HEK293 (cell line): Measurements from ENCODE around the gene ERAL1.

Source experiments
- GLIS1 ChIP-seq: fragments of 450-650 bp; formaldehyde crosslinking; IDR thresholded peaks from 2 replicates; pipeline ENCODE4 v1.5.1; 2016; ENCODE audit warnings: missing biosample characterization, missing genetic modification characterization
- HOXC10 ChIP-seq: sonication (generic); formaldehyde crosslinking; IDR thresholded peaks from 2 replicates; pipeline ENCODE4 v1.8.1; 2023; ENCODE audit warnings: mild to moderate bottlenecking, missing genetic modification reagents
- KLF1 ChIP-seq: fragments of 450-650 bp; formaldehyde crosslinking; IDR thresholded peaks from 2 replicates; pipeline ENCODE4 v1.5.1; 2016; ENCODE audit warnings: missing biosample characterization, missing genetic modification characterization
- SCRT2 ChIP-seq: fragments of 450-650 bp; formaldehyde crosslinking; IDR thresholded peaks from 2 replicates; pipeline ENCODE4 v1.5.1; 2016; ENCODE audit warnings: missing biosample characterization, missing genetic modification characterization
- TRIM28 ChIP-seq: IDR thresholded peaks from 2 replicates; pipeline ENCODE4 v1.6.1; 2011; ENCODE audit warnings: low read length, control low read depth, borderline replicate concordance
- ZBTB21 ChIP-seq: fragments of 450-650 bp; formaldehyde crosslinking; IDR thresholded peaks from 2 replicates; pipeline ENCODE4 v1.5.1; 2017; ENCODE audit warnings: missing biosample characterization, missing genetic modification characterization
- ZNF132 ChIP-seq: fragments of 450-650 bp; formaldehyde crosslinking; IDR thresholded peaks from 2 replicates; pipeline ENCODE4 v1.5.1; 2017; ENCODE audit warnings: missing biosample characterization, missing genetic modification characterization, borderline replicate concordance
- ZNF23 ChIP-seq: fragments of 450-650 bp; formaldehyde crosslinking; IDR thresholded peaks from 2 replicates; pipeline ENCODE4 v1.5.1; 2016; ENCODE audit warnings: missing biosample characterization, missing genetic modification characterization, borderline replicate concordance
- ZNF274 ChIP-seq, 2 experiments: fragments of 200-500 bp in 1 of 2; fragments of 450-650 bp in 1 of 2; sonication (Bioruptor generic) in 1 of 2; formaldehyde crosslinking in 1 of 2; IDR thresholded peaks; 2 replicates each; pipeline versions ENCODE4 v1.5.1 to v1.6.1; 2014 to 2016; ENCODE audit warnings: borderline replicate concordance in 1 of 2, inconsistent platforms in 1 of 2, low read length in 1 of 2, missing biosample characterization in 1 of 2, missing genetic modification characterization in 1 of 2
- ZNF341 ChIP-seq: fragments of 450-650 bp; formaldehyde crosslinking; IDR thresholded peaks from 2 replicates; pipeline ENCODE4; 2016; ENCODE audit warnings: low read depth, missing biosample characterization, missing genetic modification characterization
- ZNF394 ChIP-seq: fragments of 450-650 bp; formaldehyde crosslinking; IDR thresholded peaks from 2 replicates; pipeline ENCODE4 v1.5.1; 2016; ENCODE audit warnings: missing biosample characterization, missing genetic modification characterization, mild to moderate bottlenecking, moderate library complexity, borderline replicate concordance
- ZNF404 ChIP-seq: fragments of 450-650 bp; formaldehyde crosslinking; IDR thresholded peaks from 2 replicates; pipeline ENCODE4 v1.5.1; 2017; ENCODE audit warnings: missing biosample characterization, missing genetic modification characterization
- ZNF521 ChIP-seq: fragments of 450-650 bp; formaldehyde crosslinking; IDR thresholded peaks from 2 replicates; pipeline ENCODE4 v1.5.1; 2017; ENCODE audit warnings: missing biosample characterization, mild to moderate bottlenecking, missing genetic modification characterization
- ZNF571 ChIP-seq: fragments of 450-650 bp; formaldehyde crosslinking; IDR thresholded peaks from 2 replicates; pipeline ENCODE4 v1.5.0; 2017; ENCODE audit warnings: missing biosample characterization, missing genetic modification characterization
- ZNF660 ChIP-seq: fragments of 450-650 bp; IDR thresholded peaks from 2 replicates; pipeline ENCODE4 v1.5.1; 2018; ENCODE audit warnings: missing biosample characterization, mild to moderate bottlenecking, missing genetic modification characterization
- ZNF707 ChIP-seq: fragments of 450-650 bp; formaldehyde crosslinking; IDR thresholded peaks from 2 replicates; pipeline ENCODE4 v1.5.1; 2016; ENCODE audit warnings: missing biosample characterization, missing genetic modification characterization
- ZNF76 ChIP-seq: fragments of 450-650 bp; formaldehyde crosslinking; IDR thresholded peaks from 2 replicates; pipeline ENCODE4; 2016; ENCODE audit warnings: low read depth, missing biosample characterization, missing genetic modification characterization, borderline replicate concordance
- ZSCAN23 ChIP-seq: fragments of 450-650 bp; formaldehyde crosslinking; IDR thresholded peaks from 2 replicates; pipeline ENCODE4 v1.5.1; 2016; ENCODE audit warnings: missing biosample characterization, missing genetic modification characterization
- TF ChIP-seq, protein P1 (sequence below): fragments of 450-650 bp; formaldehyde crosslinking; IDR thresholded peaks from 2 replicates; pipeline ENCODE4 v1.5.0; 2017; ENCODE audit warnings: missing biosample characterization, missing genetic modification characterization, borderline replicate concordance
- TF ChIP-seq, protein P2 (sequence below): fragments of 450-650 bp; formaldehyde crosslinking; IDR thresholded peaks from 2 replicates; pipeline ENCODE4 v1.5.1; 2017; ENCODE audit warnings: missing biosample characterization, missing genetic modification characterization
- TF ChIP-seq, protein P3 (sequence below): fragments of 450-650 bp; formaldehyde crosslinking; IDR thresholded peaks from 2 replicates; pipeline ENCODE4 v1.5.1; 2016; ENCODE audit warnings: missing biosample characterization, missing genetic modification characterization
- TF ChIP-seq, protein P4 (sequence below): fragments of 450-650 bp; formaldehyde crosslinking; IDR thresholded peaks from 2 replicates; pipeline ENCODE4 v1.5.1; 2017; ENCODE audit warnings: missing biosample characterization, missing genetic modification characterization
- TF ChIP-seq, protein P5 (sequence below): fragments of 450-650 bp; formaldehyde crosslinking; IDR thresholded peaks from 2 replicates; pipeline ENCODE4 v1.5.1; 2016; ENCODE audit warnings: missing biosample characterization, missing genetic modification characterization
- TF ChIP-seq, protein P6 (sequence below): fragments of 450-650 bp; formaldehyde crosslinking; IDR thresholded peaks from 2 replicates; pipeline ENCODE4 v1.5.1; 2016; ENCODE audit warnings: missing biosample characterization, missing genetic modification characterization
- TF ChIP-seq, protein P7 (sequence below): fragments of 450-650 bp; formaldehyde crosslinking; IDR thresholded peaks from 2 replicates; pipeline ENCODE4 v1.5.1; 2016; ENCODE audit warnings: missing biosample characterization, missing genetic modification characterization

ERAL1 gene

DNA sequence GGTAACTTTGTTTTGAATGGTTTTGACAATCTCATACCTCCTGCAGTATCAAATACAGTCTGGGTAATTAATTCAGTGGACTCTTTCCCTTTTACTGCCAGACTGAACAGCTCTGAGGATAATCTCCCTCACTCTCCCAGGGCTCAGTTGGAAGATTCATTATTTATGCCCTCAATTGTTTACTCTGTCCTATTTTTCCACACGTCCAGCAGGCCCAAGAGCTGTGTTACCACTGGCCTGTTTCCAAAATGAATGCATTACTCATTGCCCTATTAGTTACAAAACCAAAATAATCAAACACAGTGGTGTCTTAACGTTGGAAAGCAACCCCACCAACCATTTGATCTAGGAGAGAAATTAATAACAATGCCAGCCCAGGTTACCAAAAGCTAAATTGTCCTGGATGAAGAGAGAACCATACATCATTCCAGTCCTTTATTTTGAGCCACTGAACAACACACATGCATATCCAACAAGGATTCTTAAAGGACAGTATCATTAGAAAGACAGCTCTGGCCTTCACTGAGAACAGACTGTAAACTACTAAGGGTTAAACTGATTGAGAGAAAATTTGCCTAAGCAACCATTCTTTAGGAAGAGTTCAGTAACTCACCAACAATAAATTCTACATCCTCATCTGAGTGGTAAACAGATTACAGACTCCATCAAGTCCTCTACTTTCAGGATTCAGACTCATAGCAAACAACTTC is 46.7 kb upstream of the ERAL1 start (continued):
- TF ChIP-seq, protein P1, sequence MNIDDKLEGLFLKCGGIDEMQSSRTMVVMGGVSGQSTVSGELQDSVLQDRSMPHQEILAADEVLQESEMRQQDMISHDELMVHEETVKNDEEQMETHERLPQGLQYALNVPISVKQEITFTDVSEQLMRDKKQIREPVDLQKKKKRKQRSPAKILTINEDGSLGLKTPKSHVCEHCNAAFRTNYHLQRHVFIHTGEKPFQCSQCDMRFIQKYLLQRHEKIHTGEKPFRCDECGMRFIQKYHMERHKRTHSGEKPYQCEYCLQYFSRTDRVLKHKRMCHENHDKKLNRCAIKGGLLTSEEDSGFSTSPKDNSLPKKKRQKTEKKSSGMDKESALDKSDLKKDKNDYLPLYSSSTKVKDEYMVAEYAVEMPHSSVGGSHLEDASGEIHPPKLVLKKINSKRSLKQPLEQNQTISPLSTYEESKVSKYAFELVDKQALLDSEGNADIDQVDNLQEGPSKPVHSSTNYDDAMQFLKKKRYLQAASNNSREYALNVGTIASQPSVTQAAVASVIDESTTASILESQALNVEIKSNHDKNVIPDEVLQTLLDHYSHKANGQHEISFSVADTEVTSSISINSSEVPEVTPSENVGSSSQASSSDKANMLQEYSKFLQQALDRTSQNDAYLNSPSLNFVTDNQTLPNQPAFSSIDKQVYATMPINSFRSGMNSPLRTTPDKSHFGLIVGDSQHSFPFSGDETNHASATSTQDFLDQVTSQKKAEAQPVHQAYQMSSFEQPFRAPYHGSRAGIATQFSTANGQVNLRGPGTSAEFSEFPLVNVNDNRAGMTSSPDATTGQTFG (tag by site-specific recombination) = no peak
- TF ChIP-seq ZNF660 (tag by site-specific recombination) (no peak), ZBTB21 (tag by site-specific recombination) (no peak), KLF1 (tag by site-specific recombination) (no peak), HOXC10 (CRISPR knock-in tag) (no peak), ZNF76 (tag by site-specific recombination) (no peak), ZNF707 (tag by site-specific recombination) (no peak), SCRT2 (no peak), ZNF23 (tag by site-specific recombination) (no peak), ZNF394 (tag by site-specific recombination) (no peak; the same call in 1 of the 2 replicates), ZNF341 (tag by site-specific recombination) (peak; percentile 44; the same call in 1 of the 2 replicates), TRIM28 (peak; percentile 63; the same call in 1 of the 2 replicates), GLIS1 (tag by site-specific recombination) (peak; percentile 90), ZNF571 (tag by site-specific recombination) (no peak), ZNF274 (IDR thresholded peaks at IDR 0.05; ENCODE audit: low read length) (no peak), ZNF274 (tag by site-specific recombination; IDR thresholded peaks at IDR 0.05; ENCODE audit: borderline replicate concordance) (no peak), ZNF132 (no peak), ZNF521 (tag by site-specific recombination) (no peak), ZSCAN23 (no peak), ZNF404 (tag by site-specific recombination) (no peak)
- TF ChIP-seq, protein P2, sequence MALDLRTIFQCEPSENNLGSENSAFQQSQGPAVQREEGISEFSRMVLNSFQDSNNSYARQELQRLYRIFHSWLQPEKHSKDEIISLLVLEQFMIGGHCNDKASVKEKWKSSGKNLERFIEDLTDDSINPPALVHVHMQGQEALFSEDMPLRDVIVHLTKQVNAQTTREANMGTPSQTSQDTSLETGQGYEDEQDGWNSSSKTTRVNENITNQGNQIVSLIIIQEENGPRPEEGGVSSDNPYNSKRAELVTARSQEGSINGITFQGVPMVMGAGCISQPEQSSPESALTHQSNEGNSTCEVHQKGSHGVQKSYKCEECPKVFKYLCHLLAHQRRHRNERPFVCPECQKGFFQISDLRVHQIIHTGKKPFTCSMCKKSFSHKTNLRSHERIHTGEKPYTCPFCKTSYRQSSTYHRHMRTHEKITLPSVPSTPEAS = no peak
- TF ChIP-seq, protein P3, sequence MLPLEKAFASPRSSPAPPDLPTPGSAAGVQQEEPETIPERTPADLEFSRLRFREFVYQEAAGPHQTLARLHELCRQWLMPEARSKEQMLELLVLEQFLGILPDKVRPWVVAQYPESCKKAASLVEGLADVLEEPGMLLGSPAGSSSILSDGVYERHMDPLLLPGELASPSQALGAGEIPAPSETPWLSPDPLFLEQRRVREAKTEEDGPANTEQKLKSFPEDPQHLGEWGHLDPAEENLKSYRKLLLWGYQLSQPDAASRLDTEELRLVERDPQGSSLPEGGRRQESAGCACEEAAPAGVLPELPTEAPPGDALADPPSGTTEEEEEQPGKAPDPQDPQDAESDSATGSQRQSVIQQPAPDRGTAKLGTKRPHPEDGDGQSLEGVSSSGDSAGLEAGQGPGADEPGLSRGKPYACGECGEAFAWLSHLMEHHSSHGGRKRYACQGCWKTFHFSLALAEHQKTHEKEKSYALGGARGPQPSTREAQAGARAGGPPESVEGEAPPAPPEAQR (tag by site-specific recombination) = no peak
- TF ChIP-seq, protein P4, sequence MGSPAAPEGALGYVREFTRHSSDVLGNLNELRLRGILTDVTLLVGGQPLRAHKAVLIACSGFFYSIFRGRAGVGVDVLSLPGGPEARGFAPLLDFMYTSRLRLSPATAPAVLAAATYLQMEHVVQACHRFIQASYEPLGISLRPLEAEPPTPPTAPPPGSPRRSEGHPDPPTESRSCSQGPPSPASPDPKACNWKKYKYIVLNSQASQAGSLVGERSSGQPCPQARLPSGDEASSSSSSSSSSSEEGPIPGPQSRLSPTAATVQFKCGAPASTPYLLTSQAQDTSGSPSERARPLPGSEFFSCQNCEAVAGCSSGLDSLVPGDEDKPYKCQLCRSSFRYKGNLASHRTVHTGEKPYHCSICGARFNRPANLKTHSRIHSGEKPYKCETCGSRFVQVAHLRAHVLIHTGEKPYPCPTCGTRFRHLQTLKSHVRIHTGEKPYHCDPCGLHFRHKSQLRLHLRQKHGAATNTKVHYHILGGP (tag by site-specific recombination) = no peak
- TF ChIP-seq, protein P5, sequence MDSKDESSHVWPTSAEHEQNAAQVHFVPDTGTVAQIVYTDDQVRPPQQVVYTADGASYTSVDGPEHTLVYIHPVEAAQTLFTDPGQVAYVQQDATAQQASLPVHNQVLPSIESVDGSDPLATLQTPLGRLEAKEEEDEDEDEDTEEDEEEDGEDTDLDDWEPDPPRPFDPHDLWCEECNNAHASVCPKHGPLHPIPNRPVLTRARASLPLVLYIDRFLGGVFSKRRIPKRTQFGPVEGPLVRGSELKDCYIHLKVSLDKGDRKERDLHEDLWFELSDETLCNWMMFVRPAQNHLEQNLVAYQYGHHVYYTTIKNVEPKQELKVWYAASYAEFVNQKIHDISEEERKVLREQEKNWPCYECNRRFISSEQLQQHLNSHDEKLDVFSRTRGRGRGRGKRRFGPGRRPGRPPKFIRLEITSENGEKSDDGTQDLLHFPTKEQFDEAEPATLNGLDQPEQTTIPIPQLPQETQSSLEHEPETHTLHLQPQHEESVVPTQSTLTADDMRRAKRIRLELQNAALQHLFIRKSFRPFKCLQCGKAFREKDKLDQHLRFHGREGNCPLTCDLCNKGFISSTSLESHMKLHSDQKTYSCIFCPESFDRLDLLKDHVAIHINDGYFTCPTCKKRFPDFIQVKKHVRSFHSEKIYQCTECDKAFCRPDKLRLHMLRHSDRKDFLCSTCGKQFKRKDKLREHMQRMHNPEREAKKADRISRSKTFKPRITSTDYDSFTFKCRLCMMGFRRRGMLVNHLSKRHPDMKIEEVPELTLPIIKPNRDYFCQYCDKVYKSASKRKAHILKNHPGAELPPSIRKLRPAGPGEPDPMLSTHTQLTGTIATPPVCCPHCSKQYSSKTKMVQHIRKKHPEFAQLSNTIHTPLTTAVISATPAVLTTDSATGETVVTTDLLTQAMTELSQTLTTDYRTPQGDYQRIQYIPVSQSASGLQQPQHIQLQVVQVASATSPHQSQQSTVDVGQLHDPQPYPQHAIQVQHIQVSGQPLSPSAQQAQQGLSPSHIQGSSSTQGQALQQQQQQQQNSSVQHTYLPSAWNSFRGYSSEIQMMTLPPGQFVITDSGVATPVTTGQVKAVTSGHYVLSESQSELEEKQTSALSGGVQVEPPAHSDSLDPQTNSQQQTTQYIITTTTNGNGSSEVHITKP (tag by site-specific recombination) = peak; percentile 72
- TF ChIP-seq, protein P6, sequence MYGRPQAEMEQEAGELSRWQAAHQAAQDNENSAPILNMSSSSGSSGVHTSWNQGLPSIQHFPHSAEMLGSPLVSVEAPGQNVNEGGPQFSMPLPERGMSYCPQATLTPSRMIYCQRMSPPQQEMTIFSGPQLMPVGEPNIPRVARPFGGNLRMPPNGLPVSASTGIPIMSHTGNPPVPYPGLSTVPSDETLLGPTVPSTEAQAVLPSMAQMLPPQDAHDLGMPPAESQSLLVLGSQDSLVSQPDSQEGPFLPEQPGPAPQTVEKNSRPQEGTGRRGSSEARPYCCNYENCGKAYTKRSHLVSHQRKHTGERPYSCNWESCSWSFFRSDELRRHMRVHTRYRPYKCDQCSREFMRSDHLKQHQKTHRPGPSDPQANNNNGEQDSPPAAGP (tag by site-specific recombination) = 0 out of 2 replicates have a peak, but pooled peaks have one; percentile 24
- TF ChIP-seq, protein P7, sequence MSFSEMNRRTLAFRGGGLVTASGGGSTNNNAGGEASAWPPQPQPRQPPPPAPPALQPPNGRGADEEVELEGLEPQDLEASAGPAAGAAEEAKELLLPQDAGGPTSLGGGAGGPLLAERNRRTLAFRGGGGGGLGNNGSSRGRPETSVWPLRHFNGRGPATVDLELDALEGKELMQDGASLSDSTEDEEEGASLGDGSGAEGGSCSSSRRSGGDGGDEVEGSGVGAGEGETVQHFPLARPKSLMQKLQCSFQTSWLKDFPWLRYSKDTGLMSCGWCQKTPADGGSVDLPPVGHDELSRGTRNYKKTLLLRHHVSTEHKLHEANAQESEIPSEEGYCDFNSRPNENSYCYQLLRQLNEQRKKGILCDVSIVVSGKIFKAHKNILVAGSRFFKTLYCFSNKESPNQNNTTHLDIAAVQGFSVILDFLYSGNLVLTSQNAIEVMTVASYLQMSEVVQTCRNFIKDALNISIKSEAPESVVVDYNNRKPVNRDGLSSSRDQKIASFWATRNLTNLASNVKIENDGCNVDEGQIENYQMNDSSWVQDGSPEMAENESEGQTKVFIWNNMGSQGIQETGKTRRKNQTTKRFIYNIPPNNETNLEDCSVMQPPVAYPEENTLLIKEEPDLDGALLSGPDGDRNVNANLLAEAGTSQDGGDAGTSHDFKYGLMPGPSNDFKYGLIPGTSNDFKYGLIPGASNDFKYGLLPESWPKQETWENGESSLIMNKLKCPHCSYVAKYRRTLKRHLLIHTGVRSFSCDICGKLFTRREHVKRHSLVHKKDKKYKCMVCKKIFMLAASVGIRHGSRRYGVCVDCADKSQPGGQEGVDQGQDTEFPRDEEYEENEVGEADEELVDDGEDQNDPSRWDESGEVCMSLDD (tag by site-specific recombination) = no peak
